ENCODE measurements around the gene POMGNT2. TPM values are rescaled to one million over a fixed set of nuclear protein-coding genes. Genes with fewer than 3 reads are reported as not detected.

Gene POMGNT2
- polyA plus RNA-seq, 1 donor (not counting 4 experiments of a cell fraction or from before 2014, with no cell fraction given), result 6.0 TPM

DNA sequence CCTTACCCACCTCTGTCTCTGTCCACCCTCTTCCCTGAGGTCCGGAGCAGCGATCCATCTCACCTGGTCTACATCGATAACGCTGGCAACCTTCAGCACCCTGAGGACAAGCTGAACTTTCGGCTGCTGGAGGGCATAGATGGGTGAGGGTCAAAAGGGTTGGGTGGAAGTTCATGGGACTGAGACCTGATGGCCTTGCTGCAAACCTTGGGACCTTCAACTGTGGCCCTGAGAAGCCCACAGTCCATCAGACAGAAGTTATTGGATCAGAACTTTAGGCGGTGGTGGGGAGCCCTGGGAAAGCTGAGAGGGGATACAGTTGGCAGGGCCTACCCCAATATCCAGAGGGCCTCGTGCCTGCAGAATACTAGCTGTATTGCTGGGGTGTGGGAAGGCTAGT, 50.5 kb downstream of the POMGNT2 start:
- H3K4me2 ChIP-seq (ENCODE audit: control insufficient read depth, extremely low read depth, insufficient read depth, low read depth, low read length), result no peak overlapping the region
- no peaks in the 10 kb centered on the region for H4K20me1 ChIP-seq (ENCODE audit: control insufficient read depth, extremely low read depth, insufficient read depth, low read length)
- FAIRE-seq, result no peak
- H3K9me3 ChIP-seq (ENCODE audit: control insufficient read depth, low read depth, low read length), result no peaks in the 10 kb centered on the region
- no peaks in the 10 kb centered on the region for H3K9me1 ChIP-seq (ENCODE audit: control insufficient read depth, extremely low read depth, insufficient read depth, low read length)
- dilution Hi-C loops (cut with MboI; ENCODE audit: extremely low pct_ligation_motif_present, low sequenced_read_pairs), result no loop called here
- no peak overlapping the region for H3K9ac ChIP-seq (ENCODE audit: control insufficient read depth, extremely low read depth, insufficient read depth, low read length)
- DNase-seq (ENCODE audit: low read depth, low spot score), result no peak
- H2AFZ ChIP-seq (ENCODE audit: control insufficient read depth, low read length), result no peak overlapping the region
- no peak overlapping the region for H3K4me3 ChIP-seq (ENCODE audit: control insufficient read depth in 2 of 3, extremely low read depth in 1 of 3, insufficient read depth in 2 of 3, low read depth in 1 of 3, low read length in 3 of 3)
- H3K27me3 ChIP-seq (ENCODE audit: control insufficient read depth, extremely low read depth, insufficient read depth, low read length), result peaks cover 18% of the 10 kb centered on the region
- no peaks in the 10 kb centered on the region for H3K4me1 ChIP-seq (ENCODE audit: control insufficient read depth, extremely low read depth, insufficient read depth, low read length)
- no peak for TF ChIP-seq CTCF (optimal IDR thresholded peaks at IDR 0.05 in 1 of 3, IDR thresholded peaks at IDR 0.05 in 1 of 3, conservative IDR thresholded peaks at IDR 0.05 in 1 of 3; ENCODE audit: extremely low read depth in 1 of 3, insufficient read depth in 2 of 3, low read length in 3 of 3)
- no peak for TF ChIP-seq EZH2 (IDR thresholded peaks at IDR 0.05; ENCODE audit: low read length)
- no peaks in the 10 kb centered on the region for H3K36me3 ChIP-seq (ENCODE audit: control insufficient read depth in 2 of 2, extremely low read depth in 1 of 2, insufficient read depth in 2 of 2, low read length in 2 of 2)
- no peaks in the 10 kb centered on the region for H3K79me2 ChIP-seq (ENCODE audit: control insufficient read depth, insufficient read depth, low read length)
- no peak overlapping the region for H3K27ac ChIP-seq (ENCODE audit: control insufficient read depth, insufficient read depth, low read length)

- FAIRE-seq, result no peak
- Histone ChIP-seq H3K36me3 (ENCODE audit: control insufficient read depth in 2 of 2, extremely low read depth in 1 of 2, insufficient read depth in 2 of 2, low read length in 2 of 2) (no peaks in the 10 kb centered on the region), H3K27ac (ENCODE audit: control insufficient read depth, insufficient read depth, low read length) (no peak overlapping the region), H3K4me3 (ENCODE audit: control insufficient read depth in 2 of 3, extremely low read depth in 1 of 3, insufficient read depth in 2 of 3, low read depth in 1 of 3, low read length in 3 of 3) (no peak overlapping the region), H3K79me2 (ENCODE audit: control insufficient read depth, insufficient read depth, low read length) (no peaks in the 10 kb centered on the region), H2AFZ (ENCODE audit: control insufficient read depth, low read length) (no peak overlapping the region), H3K9me1 (ENCODE audit: control insufficient read depth, extremely low read depth, insufficient read depth, low read length) (no peaks in the 10 kb centered on the region), H3K4me2 (ENCODE audit: control insufficient read depth, extremely low read depth, insufficient read depth, low read depth, low read length) (no peak overlapping the region), H4K20me1 (ENCODE audit: control insufficient read depth, extremely low read depth, insufficient read depth, low read length) (no peaks in the 10 kb centered on the region), H3K9ac (ENCODE audit: control insufficient read depth, extremely low read depth, insufficient read depth, low read length) (no peak overlapping the region), H3K9me3 (ENCODE audit: control insufficient read depth, low read depth, low read length) (no peaks in the 10 kb centered on the region), H3K4me1 (ENCODE audit: control insufficient read depth, extremely low read depth, insufficient read depth, low read length) (no peaks in the 10 kb centered on the region), H3K27me3 (ENCODE audit: control insufficient read depth, extremely low read depth, insufficient read depth, low read length) (peaks cover 18% of the 10 kb centered on the region)
- no peak for TF ChIP-seq CTCF (optimal IDR thresholded peaks at IDR 0.05 in 1 of 3, IDR thresholded peaks at IDR 0.05 in 1 of 3, conservative IDR thresholded peaks at IDR 0.05 in 1 of 3; ENCODE audit: extremely low read depth in 1 of 3, insufficient read depth in 2 of 3, low read length in 3 of 3)
- TF ChIP-seq EZH2 (IDR thresholded peaks at IDR 0.05; ENCODE audit: low read length), result no peak
- DNase-seq (ENCODE audit: low read depth, low spot score), result no peak
- dilution Hi-C loops (cut with MboI; ENCODE audit: extremely low pct_ligation_motif_present, low sequenced_read_pairs), result no loop called here
These were observed 51.1 kb downstream of the POMGNT2 start for GRCh38 chr3:43054754-43055153.
